GM12892 (cell line): Measurements from ENCODE around the gene CHMP1B.

Experiments used
- POLR2AphosphoS5 ChIP-seq: IDR thresholded peaks from 2 replicates; pipeline ENCODE4 v1.6.1; 2011; ENCODE audit warnings: low read depth, low read length, control low read depth
- TAF1 ChIP-seq: IDR thresholded peaks from 2 replicates; pipeline ENCODE4 v1.6.1; 2011; ENCODE audit warnings: low read depth, mild to moderate bottlenecking, control low read depth, low read length, borderline replicate concordance

DNA sequence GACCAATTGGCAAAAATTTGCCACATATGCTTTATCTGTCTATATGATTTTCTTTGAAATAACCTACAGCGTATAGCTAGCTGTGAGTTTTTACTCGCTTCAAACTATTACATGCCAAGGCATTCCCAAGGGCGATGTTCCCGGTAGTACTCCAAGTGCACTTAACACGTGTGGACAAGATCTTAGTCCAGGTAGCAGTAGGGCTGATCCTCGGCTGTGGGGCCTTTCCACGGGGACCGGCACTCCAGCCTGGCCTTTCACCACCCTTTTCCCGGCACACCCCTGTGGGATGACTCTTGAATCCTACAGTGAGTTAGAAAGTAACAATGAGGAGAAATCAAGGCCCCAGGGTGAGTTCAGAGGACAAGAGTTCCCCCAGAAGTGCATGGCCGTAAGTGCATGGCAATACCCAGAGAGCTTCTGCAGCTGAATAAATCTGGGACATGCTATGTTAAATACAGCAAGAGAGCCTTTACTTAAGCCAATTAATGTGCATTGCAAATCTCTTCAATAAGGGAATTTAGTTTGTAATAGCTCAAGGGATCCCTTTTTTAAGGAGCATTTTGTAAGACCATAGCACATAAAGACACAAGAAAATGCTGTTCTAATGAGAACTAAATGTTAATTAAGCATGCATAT, 26.4 kb downstream of the CHMP1B start:
- TF ChIP-seq TAF1 (no peak), POLR2AphosphoS5 (no peak)
